NCI-H187 (cell line): ENCODE results near the gene RNF44.

ENCODE experiments used
- DNase-seq, 2 experiments: peaks; one replicate each; lab custom pipeline; 2025; lab: John Stamatoyannopoulos, UW

RNF44 gene

DNA sequence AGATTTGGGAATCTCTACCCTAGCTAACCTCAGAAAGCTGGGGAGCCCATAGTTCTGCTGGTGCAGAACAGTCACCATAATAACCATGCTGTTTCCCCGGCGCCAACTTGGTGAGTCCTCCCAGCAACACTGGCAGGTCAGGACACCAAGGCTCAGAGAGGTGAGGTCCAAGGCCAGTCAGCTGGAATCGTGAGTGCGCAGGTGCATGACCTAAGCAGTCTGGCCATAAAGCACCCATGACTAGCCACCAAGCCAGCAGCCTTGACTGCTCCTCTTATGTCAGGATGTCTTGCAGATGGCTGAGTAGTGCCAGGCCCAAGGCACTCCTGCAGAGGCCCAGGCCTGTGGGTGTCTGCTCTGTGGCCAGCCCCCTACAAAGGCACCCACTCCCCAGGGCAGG is 2.6 kb downstream of the RNF44 start:
- no peak for DNase-seq

DNA sequence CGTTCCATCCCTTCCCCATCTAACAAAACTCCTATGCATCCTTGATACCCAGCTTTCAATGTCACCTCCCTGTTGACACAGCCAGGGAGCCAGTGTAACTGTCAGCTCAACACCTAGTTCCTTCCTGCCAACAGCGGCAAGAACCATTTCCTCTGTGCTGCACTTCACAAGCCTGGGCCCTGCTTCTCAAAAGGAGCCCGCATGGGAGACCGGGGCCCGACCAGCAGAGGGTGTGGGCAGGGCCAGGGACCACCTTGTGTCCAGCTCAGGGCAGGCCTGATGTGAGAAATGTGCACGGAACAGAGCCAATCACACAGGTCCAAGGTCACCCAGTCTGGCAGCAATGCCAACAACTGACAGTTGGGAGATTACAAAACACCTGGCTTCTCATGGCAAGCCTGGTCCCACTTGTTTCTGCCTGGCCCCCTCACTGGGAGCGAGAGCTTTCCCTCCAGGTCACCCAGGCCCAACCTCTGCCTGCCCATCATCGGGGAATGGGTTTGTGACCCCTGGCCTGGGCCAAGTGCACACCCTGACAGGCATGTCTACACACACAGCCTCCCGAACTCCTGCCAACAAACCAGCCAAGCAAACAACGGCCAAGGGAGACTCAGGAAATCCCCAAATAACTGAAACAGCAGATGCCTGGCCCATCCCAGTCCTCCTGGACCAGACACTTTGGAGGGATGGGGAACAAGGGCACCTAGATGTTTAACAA is 3.1 kb downstream of the RNF44 start:
- no peak for DNase-seq

DNA sequence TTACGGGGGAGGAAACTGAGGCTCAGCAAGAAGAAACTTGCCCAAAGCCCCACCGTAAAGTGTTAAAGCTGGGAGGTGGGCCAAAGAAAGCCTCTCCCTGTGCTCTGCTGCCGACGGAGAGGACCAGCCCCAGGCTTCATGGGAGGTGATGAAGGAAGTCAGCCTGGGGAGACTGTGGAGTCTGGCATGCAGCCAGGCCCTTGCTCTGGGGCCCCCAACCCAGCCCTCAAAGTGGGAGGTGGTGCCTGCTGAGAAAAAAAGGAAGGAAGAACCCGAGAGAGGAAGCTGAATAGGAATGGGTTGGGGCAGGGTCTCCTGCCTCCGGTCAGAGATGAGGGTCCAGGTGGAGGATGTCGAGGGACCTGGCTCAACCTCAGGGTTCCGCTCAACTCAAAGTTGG is 3.8 kb downstream of the RNF44 start:
- no peak for DNase-seq

DNA sequence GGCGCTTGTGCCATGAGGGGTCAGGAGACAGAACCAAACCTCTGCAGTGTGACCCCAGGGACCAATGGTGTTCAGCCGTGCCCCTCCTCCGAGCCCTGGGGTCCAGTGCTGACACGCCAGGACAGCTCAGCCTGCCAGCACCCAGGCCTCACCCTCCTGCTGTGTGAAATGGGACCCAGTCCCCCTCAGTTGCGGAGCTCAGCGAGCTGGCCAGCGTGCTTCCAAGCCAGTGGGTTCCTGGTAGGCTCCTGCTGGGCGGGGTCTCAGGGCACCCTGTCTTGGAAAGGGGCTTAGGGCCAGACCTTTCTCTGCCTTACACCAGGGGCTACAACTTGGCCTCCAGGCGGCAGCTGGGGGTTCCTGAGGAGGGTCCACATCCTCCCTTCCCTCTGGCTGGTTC is 4.4 kb downstream of the RNF44 start:
- DNase-seq: no peak

GRCh38 chr5:176531902-176532493 is 5.2 kb downstream of the RNF44 start:
- no peak for DNase-seq

DNA sequence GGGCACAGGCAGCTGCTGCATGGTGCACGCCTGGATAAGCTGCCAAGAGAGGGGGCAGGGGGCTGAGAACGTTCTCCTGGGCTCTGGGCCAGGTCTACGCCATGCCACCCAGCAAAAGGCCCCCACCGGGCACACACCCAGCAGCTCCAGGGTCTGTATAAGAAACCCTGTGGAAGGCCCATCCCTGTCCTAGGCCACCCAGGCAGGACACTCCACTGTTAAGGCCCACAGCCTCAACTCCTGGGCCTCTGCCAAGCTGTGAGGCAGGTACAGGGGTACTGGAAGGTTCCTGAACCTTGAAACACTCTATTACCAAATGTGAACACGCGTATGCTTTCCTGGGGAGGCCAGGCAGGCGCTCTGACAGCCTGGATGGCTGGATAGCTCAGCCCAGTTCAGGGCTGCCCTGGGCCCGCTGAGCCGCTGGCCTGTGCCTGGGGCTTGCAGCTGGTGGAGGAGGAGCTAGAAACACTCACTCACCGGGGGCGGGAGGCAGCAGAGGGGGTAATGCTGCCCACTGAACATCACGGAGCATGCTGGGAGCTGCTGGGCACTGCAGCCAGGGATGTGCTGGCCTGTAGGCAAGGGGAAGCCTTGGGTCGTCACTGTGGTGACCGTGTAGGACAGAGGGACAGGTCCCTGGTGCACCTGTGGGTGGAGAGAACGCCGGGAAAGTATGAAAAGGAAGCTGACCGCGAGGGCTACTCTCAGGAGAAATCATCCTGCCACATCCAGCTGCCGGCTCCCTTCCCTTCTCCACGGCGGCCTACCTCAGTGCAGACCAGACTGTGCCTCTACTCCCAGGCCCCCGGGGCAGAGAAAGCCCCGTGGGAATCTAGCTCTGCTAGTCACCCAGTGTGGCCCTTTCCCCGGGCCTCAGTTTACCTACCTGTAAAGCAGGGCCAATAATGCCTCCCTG is 6.0 kb downstream of the RNF44 start:
- no peak for DNase-seq

DNA sequence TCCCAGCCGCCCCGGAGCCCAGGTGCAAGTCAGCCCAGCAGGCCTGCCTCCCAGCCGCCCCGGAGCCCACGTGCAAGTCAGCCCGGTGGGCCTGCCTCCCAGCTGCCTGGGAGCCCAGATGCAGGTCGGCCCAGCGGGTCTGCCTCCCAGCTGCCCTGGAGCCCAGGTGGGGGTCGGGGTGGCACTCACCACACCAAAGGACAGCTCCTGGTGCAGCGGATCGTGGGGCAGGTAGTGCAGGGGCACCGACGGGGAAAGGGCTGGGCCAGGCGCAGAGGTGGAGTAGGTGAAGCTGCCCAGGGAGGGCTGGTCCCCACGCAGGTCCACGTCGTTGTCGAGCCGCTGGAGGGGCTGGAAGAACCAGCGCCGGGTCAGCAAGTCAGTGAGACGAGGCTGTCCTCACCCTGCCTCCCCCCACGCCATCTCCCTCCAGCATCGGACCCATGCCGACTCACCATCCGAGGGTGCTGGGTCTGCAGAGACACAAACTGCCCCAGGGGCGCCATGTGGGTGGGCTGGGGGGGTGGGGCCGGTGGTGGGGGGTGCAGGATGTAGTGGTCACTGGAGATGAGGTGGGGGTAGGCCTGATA is 6.7 kb downstream of the RNF44 start:
- no peak for DNase-seq

DNA sequence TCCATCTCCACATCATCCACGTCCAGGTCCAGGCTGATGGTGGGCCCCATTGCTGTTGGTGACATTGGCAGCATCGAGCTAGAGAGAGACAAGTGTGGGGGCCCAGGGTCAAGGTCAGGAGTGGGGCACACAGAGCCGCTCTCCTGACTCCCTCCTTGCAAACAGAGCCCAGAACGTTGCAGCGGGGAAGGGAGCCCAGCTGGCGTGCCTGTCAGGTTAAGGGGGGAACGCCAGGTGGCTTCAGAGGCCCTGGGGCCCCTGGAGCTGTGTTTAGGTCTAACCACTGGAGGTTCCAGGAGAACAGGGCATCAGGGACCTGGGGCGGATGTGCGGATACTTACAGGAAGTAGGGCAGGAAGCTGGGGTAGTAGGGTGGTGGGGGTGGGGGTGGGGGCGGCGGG is 7.5 kb downstream of the RNF44 start:
- DNase-seq: no peak

- DNase-seq: no peak
Observed at GRCh38 chr5:176529116-176529740, 8.0 kb downstream of the RNF44 start.

GRCh38 chr5:176528761-176529115 is 8.5 kb downstream of the RNF44 start:
- no peak for DNase-seq

DNA sequence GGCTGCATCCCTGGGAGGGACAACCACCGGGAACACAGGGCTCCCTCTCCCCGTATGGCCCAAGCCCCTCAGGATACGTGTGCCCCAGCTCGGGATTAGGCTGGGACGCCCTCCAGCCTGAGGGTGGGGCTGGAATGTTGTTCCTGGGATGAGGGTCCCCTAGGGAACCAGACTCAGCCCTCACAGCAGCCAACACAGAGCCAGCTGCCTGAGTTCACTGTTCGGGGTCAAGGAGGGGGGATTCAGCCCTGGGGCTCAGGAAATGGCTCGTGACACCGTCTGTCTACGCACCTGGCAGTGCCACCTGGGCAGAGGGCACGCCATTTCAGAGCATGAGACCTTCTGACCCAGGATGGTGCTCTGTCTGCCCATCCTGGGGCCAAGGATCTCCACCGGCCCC is 8.9 kb downstream of the RNF44 start:
- no peak for DNase-seq

- DNase-seq: no peak
Observed at GRCh38 chr5:176527246-176528222, 9.7 kb downstream of the RNF44 start.

GRCh38 chr5:176526462-176526861 is 10.7 kb downstream of the RNF44 start:
- DNase-seq: no peak

GRCh38 chr5:176525677-176526076 is 11.5 kb downstream of the RNF44 start:
- no peak for DNase-seq

- DNase-seq: no peak
Observed at GRCh38 chr5:176524987-176525386, 12.2 kb downstream of the RNF44 start.

DNA sequence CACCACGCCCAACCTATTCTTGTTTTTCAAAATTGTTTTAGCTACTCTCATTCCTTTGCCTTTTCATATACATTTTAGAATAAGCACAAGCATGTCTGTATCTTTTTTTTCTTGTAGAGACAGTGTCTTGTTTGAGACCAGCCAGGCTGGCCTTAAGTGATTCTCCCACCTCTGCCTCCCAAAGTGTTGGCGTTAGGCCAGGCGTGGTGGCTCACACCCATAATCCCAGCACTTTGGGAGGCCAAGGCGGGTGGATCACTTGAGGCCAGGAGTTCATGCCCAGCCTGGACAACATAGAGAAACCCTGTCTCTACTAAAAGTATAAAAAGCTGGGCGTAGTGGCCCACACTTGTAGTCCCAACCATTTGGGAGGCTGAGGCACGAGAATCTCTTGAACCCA is 13.1 kb downstream of the RNF44 start:
- DNase-seq: no peak

- DNase-seq: no peak
Observed at GRCh38 chr5:176521699-176522263, 15.4 kb downstream of the RNF44 start.

- no peak for DNase-seq
Observed at GRCh38 chr5:176521286-176521685, 15.9 kb downstream of the RNF44 start.

DNA sequence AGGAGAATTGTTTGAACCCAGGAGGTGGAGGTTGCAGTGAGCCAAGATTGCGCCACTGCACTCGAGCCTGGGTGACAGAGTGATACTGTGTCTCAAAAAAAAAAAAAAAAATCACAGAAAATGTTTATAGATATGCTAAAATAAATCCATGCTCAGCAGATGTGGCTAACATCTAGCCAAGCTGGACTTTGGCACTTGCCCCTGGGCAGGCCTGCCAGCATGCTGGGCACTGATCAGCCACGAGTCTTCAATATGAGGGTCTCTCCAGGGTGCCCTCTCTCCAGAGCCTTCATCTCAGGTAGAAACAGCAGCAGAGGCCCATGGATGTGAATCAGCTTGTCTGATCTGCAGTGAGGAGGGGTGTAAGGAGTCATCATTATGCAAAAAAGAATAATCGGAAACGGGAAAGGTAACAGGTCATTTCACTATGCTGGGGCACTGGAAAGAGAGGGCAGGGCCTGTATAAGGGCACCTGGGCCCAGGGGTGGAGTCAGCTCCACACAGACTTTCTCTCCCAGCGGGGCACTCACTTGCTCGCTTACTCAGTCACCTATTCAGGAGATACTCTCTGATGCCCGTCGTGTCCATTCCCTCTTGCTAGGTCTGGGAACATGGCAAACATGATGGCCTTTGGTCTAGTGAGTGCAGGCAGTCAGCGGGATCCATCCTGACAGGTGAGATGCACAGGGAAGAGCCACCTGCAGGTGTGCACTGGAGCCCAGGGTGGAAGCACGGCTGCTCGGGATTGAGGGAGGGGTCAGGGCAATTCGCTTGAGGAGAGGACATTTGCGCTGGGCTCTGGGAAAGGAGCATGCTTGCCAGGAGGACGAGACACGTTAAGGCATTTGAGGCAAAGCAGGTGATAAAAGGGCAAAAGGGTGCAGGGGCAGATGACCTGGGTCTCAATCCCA is 17.1 kb downstream of the RNF44 start:
- DNase-seq: no peak
